ENCODE measurements around the gene KLHL17. TPM values are rescaled to one million over a fixed set of nuclear protein-coding genes. Genes with fewer than 3 reads are reported as not detected.
A peak's percentile ranks its signal among the peaks of the same experiment; 100 is the strongest.

The KLHL17 gene
- total and polyA plus RNA-seq, 11 donors = 1.6 to 6.8 (median 4.7) TPM

- no peak overlapping the region for H3K4me3 ChIP-seq
- 68 to 78% (median 71%) methylated on average over 30 to 45 of the region's 45 CpGs for WGBS, 4 donors
- no peaks in the 10 kb centered on the region for H3K36me3 ChIP-seq
- ATAC-seq (no peak), DNase-seq (no peak)
- TF ChIP-seq POLR2A (IDR thresholded peaks at IDR 0.05) (no peak), CTCF (IDR thresholded peaks at IDR 0.05) (no peak)
- H3K27ac ChIP-seq = no peak overlapping the region
- intact Hi-C loops (cut with DNase I) = loop anchor here in 2 of 10 donors (1.0 to 2.0 kb wide), 2 partner anchors 31 to 32 kb away; no protein-coding TSS in a partner anchor
- H3K27me3 ChIP-seq = peaks cover 5 to 86% (median 51%) of the 10 kb centered on the region in 9 donors
- H3K9me3 ChIP-seq = no peaks in the 10 kb centered on the region
- H3K4me1 ChIP-seq = peaks cover 2 to 40% (median 26%) of the 10 kb centered on the region in 12 donors
Measured at GRCh38 chr1:936348-937264, 23.8 kb upstream of the KLHL17 start.

GRCh38 chr1:937521-937920 is 22.9 kb upstream of the KLHL17 start:
- WGBS, 4 donors = 85 to 93% (median 87%) methylated on average over 10 to 16 of the region's 16 CpGs
- intact Hi-C loops (cut with DNase I) = loop anchor here in 2 of 10 donors (1.0 to 2.0 kb wide), 2 partner anchors 32 to 33 kb away; no protein-coding TSS in a partner anchor
- DNase-seq = no peak
- H3K27ac ChIP-seq = no peak overlapping the region
- peaks cover 10 to 49% (median 33%) of the 10 kb centered on the region in 12 donors for H3K4me1 ChIP-seq
- peaks cover 8 to 88% (median 57%) of the 10 kb centered on the region in 9 donors for H3K27me3 ChIP-seq
- no peaks in the 10 kb centered on the region for H3K36me3 ChIP-seq
- H3K4me3 ChIP-seq = no peak overlapping the region
- H3K9me3 ChIP-seq = no peaks in the 10 kb centered on the region
- TF ChIP-seq POLR2A (IDR thresholded peaks at IDR 0.05) (no peak), CTCF (IDR thresholded peaks at IDR 0.05) (no peak)
- no peak for ATAC-seq

GRCh38 chr1:938088-938683 is 22.2 kb upstream of the KLHL17 start:
- ATAC-seq = peak; percentile 30 to 75 (median 58)
- H3K4me1 ChIP-seq = peaks cover 10 to 56% (median 39%) of the 10 kb centered on the region in 12 donors
- peaks cover 8 to 88% (median 61%) of the 10 kb centered on the region in 9 donors for H3K27me3 ChIP-seq

More at GRCh38 chr1:938088-938683, 22.2 kb upstream of the KLHL17 start:
- H3K27ac ChIP-seq = no peak overlapping the region
- no peaks in the 10 kb centered on the region for H3K36me3 ChIP-seq
- 64 to 78% (median 75%) methylated on average over 12 to 15 of the region's 15 CpGs for WGBS, 4 donors
- H3K4me3 ChIP-seq = no peak overlapping the region
- intact Hi-C loops (cut with DNase I) = loop anchor here in 2 of 10 donors (2.0 kb wide), 1 partner anchor 33 kb away; no protein-coding TSS in a partner anchor
- H3K9me3 ChIP-seq = no peaks in the 10 kb centered on the region
- peak in 11 of 12 donors; percentile 12 to 51 (median 41) for TF ChIP-seq CTCF (IDR thresholded peaks at IDR 0.05)
- TF ChIP-seq POLR2A (IDR thresholded peaks at IDR 0.05) = no peak
- peak in 1 of 5 donors; percentile 57 for DNase-seq

Data from heart left ventricle (tissue), 16 donors.